HEK293 (cell line): Measurements from ENCODE around the gene PTPN5.

ENCODE experiments used
- CTCF ChIA-PET: fragments of 350-600 bp; formaldehyde crosslinking; extraction: SDS; loops from one replicate; lab custom pipeline; 2021; ENCODE audit warnings: antibody characterized with exemption; lab: Yijun Ruan, JAX
- POLR2A ChIA-PET: fragments of 300-600 bp; formaldehyde crosslinking; extraction: SDS; loops from one replicate; lab custom pipeline; 2020; ENCODE audit warnings: antibody characterized with exemption, inconsistent platforms; lab: Yijun Ruan, JAX
- H3K27ac ChIP-seq: fragments of 200-500 bp; sonication (Bioruptor generic); 2 replicates; pipeline ENCODE4 v1.5.1; 2014; ENCODE audit warnings: low read depth, low read length, control low read depth, inconsistent platforms; ENCODE audit errors: extremely low read depth
- H3K36me3 ChIP-seq, 2 experiments: fragments of 200-500 bp in 1 of 2; sonication (Bioruptor generic) in 1 of 2; 1 replicate in 1 of 2; 2 replicates in 1 of 2; pipeline ENCODE4 v1.5.1; 2014 to 2017; ENCODE audit warnings: inconsistent platforms in 2 of 2, low read length in 2 of 2; ENCODE audit not compliant: control insufficient read depth in 2 of 2, insufficient read depth in 1 of 2
- H3K4me1 ChIP-seq: fragments of 200-500 bp; sonication (Bioruptor generic); 2 replicates; pipeline ENCODE4 v1.5.1; 2014; ENCODE audit warnings: mild to moderate bottlenecking, low read length, inconsistent platforms; ENCODE audit not compliant: control insufficient read depth, insufficient read depth
- H3K4me3 ChIP-seq: 2 replicates; pipeline ENCODE4 v1.5.1; 2011; ENCODE audit warnings: low read depth, mild to moderate bottlenecking, control low read depth, low read length, moderate library complexity
- H3K9me3 ChIP-seq: fragments of 200-500 bp; sonication (Bioruptor generic); 2 replicates; pipeline ENCODE4 v1.5.1; 2014; ENCODE audit warnings: low read depth, low read length, inconsistent platforms; ENCODE audit not compliant: control insufficient read depth, insufficient read depth
- CTCF ChIP-seq: fragments of 450-650 bp; formaldehyde crosslinking; IDR thresholded peaks from 2 replicates; pipeline ENCODE4 v1.5.1; 2016; ENCODE audit warnings: missing biosample characterization, missing genetic modification characterization
- EGR2 ChIP-seq: fragments of 450-650 bp; formaldehyde crosslinking; IDR thresholded peaks from 2 replicates; pipeline ENCODE4 v1.5.1; 2016; ENCODE audit warnings: low read depth, missing biosample characterization, missing genetic modification characterization
- GLIS1 ChIP-seq: fragments of 450-650 bp; formaldehyde crosslinking; IDR thresholded peaks from 2 replicates; pipeline ENCODE4 v1.5.1; 2016; ENCODE audit warnings: missing biosample characterization, missing genetic modification characterization
- GLIS2 ChIP-seq: fragments of 450-650 bp; formaldehyde crosslinking; IDR thresholded peaks from 2 replicates; pipeline ENCODE4 v1.5.1; 2016; ENCODE audit warnings: missing biosample characterization, missing genetic modification characterization
- OVOL3 ChIP-seq: fragments of 450-650 bp; formaldehyde crosslinking; IDR thresholded peaks from 2 replicates; pipeline ENCODE4 v1.5.1; 2016; ENCODE audit warnings: missing biosample characterization, missing genetic modification characterization
- SCRT2 ChIP-seq: fragments of 450-650 bp; formaldehyde crosslinking; IDR thresholded peaks from 2 replicates; pipeline ENCODE4 v1.5.1; 2016; ENCODE audit warnings: missing biosample characterization, missing genetic modification characterization
- SP2 ChIP-seq: fragments of 450-650 bp; formaldehyde crosslinking; IDR thresholded peaks from 2 replicates; pipeline ENCODE4 v1.5.1; 2016; ENCODE audit warnings: missing biosample characterization, missing genetic modification characterization
- ZBTB11 ChIP-seq: fragments of 450-650 bp; formaldehyde crosslinking; conservative IDR thresholded peaks from 2 replicates; pipeline ENCODE4 v1.5.1; 2016; ENCODE audit warnings: low read depth, missing biosample characterization, missing genetic modification characterization
- ZBTB21 ChIP-seq: fragments of 450-650 bp; formaldehyde crosslinking; IDR thresholded peaks from 2 replicates; pipeline ENCODE4 v1.5.1; 2017; ENCODE audit warnings: missing biosample characterization, missing genetic modification characterization
- ZFHX2 ChIP-seq: fragments of 450-650 bp; formaldehyde crosslinking; conservative IDR thresholded peaks from 2 replicates; pipeline ENCODE4 v1.5.1; 2016; ENCODE audit warnings: missing biosample characterization, missing genetic modification characterization
- ZNF184 ChIP-seq: fragments of 450-650 bp; IDR thresholded peaks from 2 replicates; pipeline ENCODE4 v1.5.1; 2018; ENCODE audit warnings: missing biosample characterization, mild to moderate bottlenecking, missing genetic modification characterization
- ZNF202 ChIP-seq: fragments of 450-650 bp; formaldehyde crosslinking; IDR thresholded peaks from 2 replicates; pipeline ENCODE4 v1.5.1; 2016; ENCODE audit warnings: missing biosample characterization, missing genetic modification characterization, borderline replicate concordance
- ZNF335 ChIP-seq: fragments of 450-650 bp; formaldehyde crosslinking; conservative IDR thresholded peaks from 2 replicates; pipeline ENCODE4 v1.5.1; 2016; ENCODE audit warnings: missing biosample characterization, missing genetic modification characterization
- ZNF398 ChIP-seq: fragments of 450-650 bp; formaldehyde crosslinking; IDR thresholded peaks from 2 replicates; pipeline ENCODE4 v1.5.1; 2017; ENCODE audit warnings: missing biosample characterization, missing genetic modification characterization
- ZNF416 ChIP-seq: fragments of 450-650 bp; formaldehyde crosslinking; IDR thresholded peaks from 2 replicates; pipeline ENCODE4 v1.5.1; 2016; ENCODE audit warnings: missing biosample characterization, missing genetic modification characterization
- ZNF518A ChIP-seq: fragments of 450-650 bp; formaldehyde crosslinking; conservative IDR thresholded peaks from 2 replicates; pipeline ENCODE4 v1.5.1; 2016; ENCODE audit warnings: low read depth, missing biosample characterization, missing genetic modification characterization
- ZNF555 ChIP-seq: fragments of 450-650 bp; formaldehyde crosslinking; conservative IDR thresholded peaks from 2 replicates; pipeline ENCODE4 v1.5.1; 2017; ENCODE audit warnings: missing biosample characterization, mild to moderate bottlenecking, missing genetic modification characterization, inconsistent platforms
- ZNF560 ChIP-seq: fragments of 450-650 bp; formaldehyde crosslinking; IDR thresholded peaks from 2 replicates; pipeline ENCODE4 v1.5.1; 2017; ENCODE audit warnings: missing biosample characterization, missing genetic modification characterization, borderline replicate concordance
- ZNF654 ChIP-seq: fragments of 450-650 bp; formaldehyde crosslinking; IDR thresholded peaks from 2 replicates; pipeline ENCODE4 v1.5.1; 2016; ENCODE audit warnings: low read depth, missing biosample characterization, missing genetic modification characterization
- ZNF747 ChIP-seq: fragments of 450-650 bp; formaldehyde crosslinking; IDR thresholded peaks from 2 replicates; pipeline ENCODE4 v1.5.1; 2016; ENCODE audit warnings: missing biosample characterization, missing genetic modification characterization
- ZNF837 ChIP-seq: fragments of 450-650 bp; formaldehyde crosslinking; IDR thresholded peaks from 2 replicates; pipeline ENCODE4 v1.5.1; 2016; ENCODE audit warnings: missing biosample characterization, missing genetic modification characterization
- ZSCAN16 ChIP-seq: fragments of 450-650 bp; formaldehyde crosslinking; IDR thresholded peaks from 2 replicates; pipeline ENCODE4 v1.5.1; 2016; ENCODE audit warnings: missing biosample characterization, missing genetic modification characterization
- ZXDB ChIP-seq: fragments of 450-650 bp; formaldehyde crosslinking; IDR thresholded peaks from 2 replicates; pipeline ENCODE4 v1.5.1; 2016; ENCODE audit warnings: missing biosample characterization, missing genetic modification characterization

Gene PTPN5

GRCh38 chr11:18726040-18726439 is 65.6 kb downstream of the PTPN5 start, which contains the start of gene IGSF22:
Gene IGSF22, minus strand, starts transcription at chr11:18726188. Its CDS starts 1,952 bp downstream, at chr11:18724236.
- no peak within 1 kb of the TSS for H3K4me3 ChIP-seq
- no peak within 1 kb of the TSS for H3K27ac ChIP-seq
- H3K9me3 ChIP-seq, result no peaks in the 10 kb centered on the region
- H3K4me1 ChIP-seq, result no peaks in the 10 kb centered on the region
- H3K36me3 ChIP-seq, result no peaks in the 10 kb centered on the region
- no peak for TF ChIP-seq CTCF
- no peak for TF ChIP-seq GLIS2
- no peak for TF ChIP-seq ZNF518A (tag by site-specific recombination)
- no peak for TF ChIP-seq ZNF837
- no peak for TF ChIP-seq OVOL3 (tag by site-specific recombination)
- TF ChIP-seq ZXDB (tag by site-specific recombination), result no peak
- no peak for TF ChIP-seq ZSCAN16 (tag by site-specific recombination)
- TF ChIP-seq ZNF202 (tag by site-specific recombination), result no peak
- TF ChIP-seq ZNF335 (tag by site-specific recombination), result no peak
- no peak for TF ChIP-seq ZNF747
- no peak for TF ChIP-seq ZNF560 (tag by site-specific recombination)
- no peak for TF ChIP-seq ZNF555 (tag by site-specific recombination)
- no peak for TF ChIP-seq SP2 (tag by site-specific recombination)
- no peak for TF ChIP-seq ZBTB11 (tag by site-specific recombination)
- no peak for TF ChIP-seq ZBTB21 (tag by site-specific recombination)
- POLR2A ChIA-PET, result no interaction called here
- CTCF ChIA-PET, result interaction anchor here (0.6 to 1.1 kb wide), 3 partner anchors 36 to 610 kb away, joined by 3 read pairs; no protein-coding TSS in a partner anchor

GRCh38 chr11:18723991-18724390 is 67.6 kb downstream of the PTPN5 start:
- Histone ChIP-seq H3K4me3 (no peak overlapping the region), H3K27ac (no peak overlapping the region), H3K9me3 (no peaks in the 10 kb centered on the region), H3K4me1 (no peaks in the 10 kb centered on the region), H3K36me3 (no peaks in the 10 kb centered on the region)
- CTCF ChIA-PET, result interaction anchor here (0.6 to 2.0 kb wide), 5 partner anchors 8 to 465 kb away, joined by 3 to 9 read pairs (median 4); no protein-coding TSS in a partner anchor
- POLR2A ChIA-PET, result no interaction called here
- peak; percentile 78 for TF ChIP-seq EGR2 (tag by site-specific recombination)
- TF ChIP-seq ZNF398, result no peak
- peak; percentile 27; the same call in 1 of the 2 replicates for TF ChIP-seq GLIS1
- TF ChIP-seq ZFHX2 (tag by site-specific recombination), result peak; percentile 81
- TF ChIP-seq ZNF654 (tag by site-specific recombination), result no peak
- no peak for TF ChIP-seq SCRT2 (tag by site-specific recombination)
- no peak for TF ChIP-seq ZNF416 (tag by site-specific recombination)
- TF ChIP-seq ZNF184 (tag by site-specific recombination), result no peak
